ENCODE results near the gene P3H4. TPM values are rescaled to one million over a fixed set of nuclear protein-coding genes. Genes with fewer than 3 reads are reported as not detected.

P3H4 gene
- total and polyA plus RNA-seq, 2 of the 4 experiments (the other 2 are of a cell fraction): 21.5 to 66.7 TPM

GRCh38 chr17:41810659-41811548 lies 845 bp downstream of the P3H4 start (continued):
- TF ChIP-seq, protein P1, sequence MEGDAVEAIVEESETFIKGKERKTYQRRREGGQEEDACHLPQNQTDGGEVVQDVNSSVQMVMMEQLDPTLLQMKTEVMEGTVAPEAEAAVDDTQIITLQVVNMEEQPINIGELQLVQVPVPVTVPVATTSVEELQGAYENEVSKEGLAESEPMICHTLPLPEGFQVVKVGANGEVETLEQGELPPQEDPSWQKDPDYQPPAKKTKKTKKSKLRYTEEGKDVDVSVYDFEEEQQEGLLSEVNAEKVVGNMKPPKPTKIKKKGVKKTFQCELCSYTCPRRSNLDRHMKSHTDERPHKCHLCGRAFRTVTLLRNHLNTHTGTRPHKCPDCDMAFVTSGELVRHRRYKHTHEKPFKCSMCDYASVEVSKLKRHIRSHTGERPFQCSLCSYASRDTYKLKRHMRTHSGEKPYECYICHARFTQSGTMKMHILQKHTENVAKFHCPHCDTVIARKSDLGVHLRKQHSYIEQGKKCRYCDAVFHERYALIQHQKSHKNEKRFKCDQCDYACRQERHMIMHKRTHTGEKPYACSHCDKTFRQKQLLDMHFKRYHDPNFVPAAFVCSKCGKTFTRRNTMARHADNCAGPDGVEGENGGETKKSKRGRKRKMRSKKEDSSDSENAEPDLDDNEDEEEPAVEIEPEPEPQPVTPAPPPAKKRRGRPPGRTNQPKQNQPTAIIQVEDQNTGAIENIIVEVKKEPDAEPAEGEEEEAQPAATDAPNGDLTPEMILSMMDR (conservative IDR thresholded peaks at IDR 0.05; ENCODE audit: low read depth, low read length): no peak
- TF ChIP-seq POLR2A (IDR thresholded peaks at IDR 0.05; ENCODE audit: low read depth, low read length): no peak
- no peak for TF ChIP-seq FOS (IDR thresholded peaks at IDR 0.05; ENCODE audit: low read depth, low read length)

Measured in IMR-90 (cell line).